Nephron (organoid): Measurements from ENCODE around the gene FAM227A.

Source experiments
- H3K27ac Mint-ChIP-seq, 3 experiments: 2 replicates each; pipeline ENCODE4 v1.8.0; 2020; ENCODE audit warnings: mixed read lengths in 3 of 3, mild to moderate bottlenecking in 2 of 3, moderate library complexity in 1 of 3
- H3K27me3 Mint-ChIP-seq: 2 replicates; pipeline ENCODE4 v1.8.0; 2021; ENCODE audit warnings: low read depth, mild to moderate bottlenecking, moderate library complexity, mixed read lengths
- H3K36me3 Mint-ChIP-seq: 2 replicates; pipeline ENCODE4 v1.8.0; 2020; ENCODE audit warnings: low read depth, mixed read lengths
- H3K4me1 Mint-ChIP-seq: 2 replicates; pipeline ENCODE4 v1.8.0; 2020; ENCODE audit warnings: mixed read lengths
- H3K4me3 Mint-ChIP-seq, 3 experiments: 2 replicates each; pipeline ENCODE4 v1.8.0; 2020; ENCODE audit warnings: mild to moderate bottlenecking in 3 of 3, mixed read lengths in 3 of 3, moderate library complexity in 2 of 3
- H3K9me3 Mint-ChIP-seq: 2 replicates; pipeline ENCODE4 v1.8.0; 2020; ENCODE audit warnings: mixed read lengths
- TF ChIP-seq, protein P1 (sequence below), 3 experiments: fragments of 200-600 bp; sonication (generic); IDR thresholded peaks; one replicate each; pipeline ENCODE4 v1.5.0; 2021; ENCODE audit warnings: antibody characterized with exemption in 3 of 3; ENCODE audit not compliant: unreplicated experiment in 3 of 3

Gene FAM227A

DNA sequence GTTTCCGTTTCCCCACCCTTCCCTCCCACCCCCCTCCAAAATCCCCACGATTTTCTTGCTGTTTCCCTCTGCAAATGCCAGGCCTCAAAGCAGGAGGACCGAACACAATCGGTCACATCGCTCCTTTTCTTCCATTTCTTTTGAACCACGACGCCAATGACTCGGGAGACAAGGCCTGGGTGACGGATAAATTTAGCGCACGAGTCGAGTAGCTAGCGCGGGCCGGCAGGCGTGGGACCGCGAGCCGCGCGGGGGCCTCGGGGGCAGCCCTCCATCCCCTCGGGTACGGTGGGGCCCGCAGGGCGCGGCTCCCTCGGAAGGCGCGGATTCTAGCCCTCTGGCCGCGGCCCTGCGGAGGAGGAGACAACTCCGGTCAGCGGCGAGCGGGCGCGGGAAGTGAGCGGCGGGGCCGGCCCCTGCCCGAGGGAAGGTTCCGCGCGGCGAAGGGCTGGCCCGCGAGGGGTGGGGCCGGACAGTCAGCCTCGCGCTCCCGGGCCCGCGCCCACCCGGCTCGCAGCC, 44.1 kb upstream of the FAM227A start:
- Mint-ChIP-seq H3K27ac (peak overlapping the region; percentile 75 to 91 (median 90)), H3K36me3 (peaks cover 12% of the 10 kb centered on the region), H3K4me1 (peaks cover 49% of the 10 kb centered on the region), H3K4me3 (peak overlapping the region; percentile 95 to 98 (median 97)), H3K27me3 (no peaks in the 10 kb centered on the region), H3K9me3 (no peaks in the 10 kb centered on the region)
- TF ChIP-seq, protein P1, sequence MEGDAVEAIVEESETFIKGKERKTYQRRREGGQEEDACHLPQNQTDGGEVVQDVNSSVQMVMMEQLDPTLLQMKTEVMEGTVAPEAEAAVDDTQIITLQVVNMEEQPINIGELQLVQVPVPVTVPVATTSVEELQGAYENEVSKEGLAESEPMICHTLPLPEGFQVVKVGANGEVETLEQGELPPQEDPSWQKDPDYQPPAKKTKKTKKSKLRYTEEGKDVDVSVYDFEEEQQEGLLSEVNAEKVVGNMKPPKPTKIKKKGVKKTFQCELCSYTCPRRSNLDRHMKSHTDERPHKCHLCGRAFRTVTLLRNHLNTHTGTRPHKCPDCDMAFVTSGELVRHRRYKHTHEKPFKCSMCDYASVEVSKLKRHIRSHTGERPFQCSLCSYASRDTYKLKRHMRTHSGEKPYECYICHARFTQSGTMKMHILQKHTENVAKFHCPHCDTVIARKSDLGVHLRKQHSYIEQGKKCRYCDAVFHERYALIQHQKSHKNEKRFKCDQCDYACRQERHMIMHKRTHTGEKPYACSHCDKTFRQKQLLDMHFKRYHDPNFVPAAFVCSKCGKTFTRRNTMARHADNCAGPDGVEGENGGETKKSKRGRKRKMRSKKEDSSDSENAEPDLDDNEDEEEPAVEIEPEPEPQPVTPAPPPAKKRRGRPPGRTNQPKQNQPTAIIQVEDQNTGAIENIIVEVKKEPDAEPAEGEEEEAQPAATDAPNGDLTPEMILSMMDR (IDR thresholded peaks at IDR 0.05; ENCODE audit: unreplicated experiment in 3 of 3), result no peak

DNA sequence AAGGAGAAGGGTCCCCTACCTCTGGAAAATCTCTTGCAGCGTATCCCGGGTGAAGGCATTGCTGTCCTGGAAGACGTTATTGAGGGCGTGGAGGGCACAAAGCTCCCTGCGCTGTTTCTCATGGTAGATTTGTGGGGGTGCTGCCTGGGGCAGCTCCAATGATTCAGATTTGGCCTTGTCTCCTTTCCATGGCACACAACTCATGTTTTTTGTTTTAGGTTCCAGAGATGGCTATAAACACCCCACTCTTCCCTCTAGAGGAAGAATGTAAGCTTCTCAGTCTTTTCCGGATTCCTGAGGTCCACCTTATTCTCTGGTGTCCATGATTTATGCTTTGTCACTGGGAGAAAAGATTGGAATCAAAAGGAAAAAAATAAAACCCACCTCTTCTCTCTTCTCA, 43.6 kb upstream of the FAM227A start:
- TF ChIP-seq, protein P1 (IDR thresholded peaks at IDR 0.05; ENCODE audit: unreplicated experiment in 3 of 3), result no peak
- H3K36me3 Mint-ChIP-seq, result peaks cover 18% of the 10 kb centered on the region
- no peaks in the 10 kb centered on the region for H3K9me3 Mint-ChIP-seq
- no peaks in the 10 kb centered on the region for H3K27me3 Mint-ChIP-seq
- peak overlapping the region; percentile 92 to 98 (median 97) for H3K4me3 Mint-ChIP-seq
- H3K4me1 Mint-ChIP-seq, result peaks cover 44% of the 10 kb centered on the region
- H3K27ac Mint-ChIP-seq, result peak overlapping the region; percentile 75 to 91 (median 90)

DNA sequence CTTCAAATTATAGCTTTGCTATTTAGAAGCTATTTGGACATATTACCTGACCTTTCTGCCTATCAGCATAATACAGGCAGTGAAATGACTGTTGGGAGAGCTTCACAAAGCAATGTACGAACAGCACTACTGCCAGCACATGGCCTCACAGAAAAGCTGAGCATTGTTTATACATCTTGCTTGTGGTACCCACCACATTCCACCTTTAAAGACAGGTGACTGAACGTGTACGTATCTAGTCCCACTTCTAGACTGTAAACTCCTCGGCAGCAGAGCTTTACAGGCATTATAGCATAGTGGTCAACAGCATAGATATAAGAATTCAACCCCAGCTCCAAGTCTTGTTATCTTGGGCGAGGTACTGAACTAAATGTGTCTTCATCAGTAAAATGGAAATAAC, 43.0 kb upstream of the FAM227A start:
- H3K27me3 Mint-ChIP-seq, result no peaks in the 10 kb centered on the region
- peaks cover 20% of the 10 kb centered on the region for H3K36me3 Mint-ChIP-seq
- H3K4me3 Mint-ChIP-seq, result peak overlapping the region; percentile 92 to 98 (median 97)
- TF ChIP-seq, protein P1 (IDR thresholded peaks at IDR 0.05; ENCODE audit: unreplicated experiment in 3 of 3), result no peak
- H3K9me3 Mint-ChIP-seq, result no peaks in the 10 kb centered on the region
- peak overlapping the region; percentile 75 to 91 (median 90) for H3K27ac Mint-ChIP-seq
- peaks cover 40% of the 10 kb centered on the region for H3K4me1 Mint-ChIP-seq

DNA sequence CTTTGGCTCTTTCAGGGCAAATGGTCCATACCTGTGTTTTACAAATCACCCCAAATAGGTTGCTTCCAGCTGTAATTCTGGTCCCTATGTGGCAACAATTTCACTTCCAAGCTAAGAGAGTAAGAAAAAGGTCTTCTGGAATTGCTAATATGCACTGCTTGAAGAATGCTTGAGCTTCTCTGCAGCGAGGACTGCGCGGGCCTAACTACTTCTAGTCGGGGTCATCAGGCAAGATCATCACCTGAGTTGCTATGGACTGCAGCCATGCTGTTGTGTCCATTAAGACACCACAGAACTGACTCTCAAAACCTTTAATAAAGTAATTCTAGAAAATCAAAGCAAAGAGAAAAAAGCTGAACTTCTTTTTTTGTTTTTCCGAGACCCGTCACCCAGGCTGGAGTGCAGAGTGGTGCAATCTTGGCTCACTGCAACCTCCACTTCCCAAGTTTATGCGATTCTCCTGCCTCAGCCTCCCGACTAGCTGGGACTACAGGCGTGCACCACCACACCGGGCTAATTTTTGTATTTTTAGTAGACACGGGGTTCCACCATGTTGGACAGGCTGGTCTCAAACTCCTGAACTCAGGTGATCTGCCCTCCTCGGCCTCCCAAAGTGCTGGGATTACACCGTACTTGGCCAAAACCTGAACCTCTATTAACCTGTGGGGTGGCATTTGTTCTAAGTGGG, 42.4 kb upstream of the FAM227A start:
- Mint-ChIP-seq H3K4me3 (peak overlapping the region; percentile 92 to 98 (median 97)), H3K27me3 (no peaks in the 10 kb centered on the region), H3K27ac (peak overlapping the region; percentile 75 to 91 (median 90)), H3K36me3 (peaks cover 20% of the 10 kb centered on the region), H3K4me1 (peaks cover 40% of the 10 kb centered on the region), H3K9me3 (no peaks in the 10 kb centered on the region)
- TF ChIP-seq, protein P1 (IDR thresholded peaks at IDR 0.05; ENCODE audit: unreplicated experiment in 3 of 3), result no peak

DNA sequence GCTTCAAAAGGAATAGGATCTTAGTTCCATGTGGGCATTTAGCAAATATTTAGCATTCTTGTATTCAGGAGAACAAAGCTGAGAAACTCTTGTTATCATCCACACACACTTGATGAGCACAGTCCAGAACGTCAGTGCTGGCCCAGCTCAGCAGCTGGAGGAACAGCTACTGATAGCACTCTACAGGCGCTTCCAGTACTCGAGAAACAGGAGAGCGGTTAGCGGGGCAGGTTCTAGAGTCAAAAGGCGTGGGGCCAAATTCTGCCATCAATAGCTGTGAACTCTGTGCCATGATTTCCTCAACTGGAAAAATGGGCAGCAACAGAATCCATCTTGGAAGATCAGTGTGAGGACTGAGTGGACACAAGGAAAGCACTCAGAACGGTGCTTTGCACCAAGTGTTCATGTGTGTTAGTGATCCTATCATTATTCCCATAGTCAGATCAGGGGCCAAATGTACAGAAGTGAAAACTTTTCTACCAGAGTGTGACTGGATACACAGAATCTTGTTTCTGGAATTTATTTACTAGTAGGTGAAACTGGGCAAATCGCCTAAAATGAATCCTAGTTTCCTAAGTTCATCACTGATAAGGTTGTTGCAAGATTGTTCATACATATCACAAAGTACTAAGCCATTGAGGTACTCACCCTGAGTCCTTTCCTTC, 41.4 kb upstream of the FAM227A start:
- peak overlapping the region; percentile 64 to 76 (median 70) for H3K4me3 Mint-ChIP-seq
- H3K9me3 Mint-ChIP-seq, result no peaks in the 10 kb centered on the region
- H3K27ac Mint-ChIP-seq, result peak overlapping the region; percentile 66 to 91 (median 77)
- TF ChIP-seq, protein P1 (IDR thresholded peaks at IDR 0.05; ENCODE audit: unreplicated experiment in 3 of 3), result no peak
- peaks cover 28% of the 10 kb centered on the region for H3K36me3 Mint-ChIP-seq
- H3K27me3 Mint-ChIP-seq, result no peaks in the 10 kb centered on the region
- H3K4me1 Mint-ChIP-seq, result peaks cover 40% of the 10 kb centered on the region
